Ishikawa (cell line): ENCODE measurements around the gene RPS28.

Experiments used
- CREB1 ChIP-seq: IDR thresholded peaks from 2 replicates; pipeline ENCODE4 v1.6.1; 2012; ENCODE audit warnings: low read depth
- EGR1 ChIP-seq: IDR thresholded peaks from 2 replicates; pipeline ENCODE4 v1.6.1; 2012
- EP300 ChIP-seq: IDR thresholded peaks from 2 replicates; pipeline ENCODE4 v1.6.1; 2012; ENCODE audit warnings: borderline replicate concordance
- FOXM1 ChIP-seq: IDR thresholded peaks from 2 replicates; pipeline ENCODE4 v1.6.1; 2012; ENCODE audit warnings: low read depth, borderline replicate concordance
- NFIC ChIP-seq: IDR thresholded peaks from 2 replicates; pipeline ENCODE4 v1.6.1; 2012
- RAD21 ChIP-seq: IDR thresholded peaks from 2 replicates; pipeline ENCODE4 v1.6.1; 2012; ENCODE audit warnings: low read depth
- TAF1 ChIP-seq: IDR thresholded peaks from 2 replicates; pipeline ENCODE4 v1.6.1; 2012; ENCODE audit warnings: low read depth, mild to moderate bottlenecking
- TCF12 ChIP-seq: IDR thresholded peaks from 2 replicates; pipeline ENCODE4 v1.6.1; 2012; ENCODE audit warnings: low read depth
- TEAD4 ChIP-seq: IDR thresholded peaks from 2 replicates; pipeline ENCODE4 v1.6.1; 2012
- YY1 ChIP-seq: IDR thresholded peaks from 2 replicates; pipeline ENCODE4 v1.6.1; 2012; ENCODE audit warnings: low read depth
- ZBTB7A ChIP-seq: IDR thresholded peaks from 2 replicates; pipeline ENCODE4 v1.6.1; 2012; ENCODE audit warnings: low read depth
- TF ChIP-seq, protein P1 (sequence below): IDR thresholded peaks from 2 replicates; pipeline ENCODE4 v1.6.1; 2012
- TF ChIP-seq, protein P2 (sequence below): IDR thresholded peaks from 2 replicates; pipeline ENCODE4 v1.6.1; 2012
- TF ChIP-seq, protein P3 (sequence below): IDR thresholded peaks from 2 replicates; pipeline ENCODE4 v1.6.1; 2012; ENCODE audit warnings: low read depth, mild to moderate bottlenecking

RPS28 gene

DNA sequence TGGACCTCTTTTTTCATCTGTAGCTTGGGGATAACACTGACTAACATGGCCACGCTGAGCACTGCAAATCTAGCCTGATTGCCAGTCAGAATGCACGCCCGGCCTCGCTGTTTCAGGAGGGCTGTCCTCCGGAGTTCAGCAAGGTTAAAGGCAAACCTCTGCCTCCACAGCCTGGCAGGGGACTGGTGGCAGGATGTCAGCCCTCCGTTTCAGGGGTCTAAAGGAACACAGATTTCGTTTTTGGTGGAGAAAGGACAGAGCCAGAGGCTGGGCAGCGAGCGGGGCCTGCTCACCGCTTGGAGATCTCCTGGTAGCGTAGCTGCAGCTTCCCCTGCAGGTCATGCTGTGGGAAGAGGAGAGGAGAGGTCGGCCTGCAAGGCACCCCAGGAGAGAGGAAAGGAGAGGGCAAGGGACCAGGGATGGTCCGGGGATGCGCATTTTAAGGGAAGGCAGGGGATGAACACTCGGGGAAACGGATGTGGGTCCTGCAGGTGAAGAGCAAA lies 681 bp upstream of the RPS28 start:
- TF ChIP-seq CREB1 (no peak), TEAD4 (no peak)
- TF ChIP-seq, protein P1, sequence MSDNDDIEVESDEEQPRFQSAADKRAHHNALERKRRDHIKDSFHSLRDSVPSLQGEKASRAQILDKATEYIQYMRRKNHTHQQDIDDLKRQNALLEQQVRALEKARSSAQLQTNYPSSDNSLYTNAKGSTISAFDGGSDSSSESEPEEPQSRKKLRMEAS = no peak

DNA sequence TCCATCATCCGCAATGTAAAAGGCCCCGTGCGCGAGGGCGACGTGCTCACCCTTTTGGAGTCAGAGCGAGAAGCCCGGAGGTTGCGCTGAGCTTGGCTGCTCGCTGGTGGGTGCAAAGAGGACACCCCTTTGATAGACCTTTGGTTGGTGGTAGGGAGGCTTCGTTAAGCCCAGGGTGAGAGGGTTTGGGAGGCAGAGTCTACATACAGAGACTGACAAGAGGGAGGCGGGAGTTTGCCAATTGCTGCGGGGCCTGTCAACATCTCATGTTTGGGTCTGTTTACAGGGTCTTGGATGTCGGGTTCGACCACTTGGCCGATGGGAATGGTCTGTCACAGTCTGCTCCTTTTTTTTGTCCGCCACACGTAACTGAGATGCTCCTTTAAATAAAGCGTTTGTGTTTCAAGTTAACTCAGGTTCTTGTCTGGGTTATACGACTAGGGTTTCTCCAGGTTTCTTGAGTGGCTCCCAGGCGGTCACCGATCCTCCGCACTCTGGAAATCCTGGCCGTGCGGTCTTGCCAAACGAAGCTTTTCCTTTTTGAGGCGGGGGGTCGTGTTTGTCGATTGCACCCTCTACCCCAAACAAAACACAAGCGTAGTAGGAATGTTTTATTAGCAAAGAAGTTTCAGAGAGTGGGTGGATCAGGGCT lies 816 bp downstream of the RPS28 start:
- TF ChIP-seq TCF12 (no peak), TAF1 (no peak), NFIC (no peak)
- TF ChIP-seq, protein P2, sequence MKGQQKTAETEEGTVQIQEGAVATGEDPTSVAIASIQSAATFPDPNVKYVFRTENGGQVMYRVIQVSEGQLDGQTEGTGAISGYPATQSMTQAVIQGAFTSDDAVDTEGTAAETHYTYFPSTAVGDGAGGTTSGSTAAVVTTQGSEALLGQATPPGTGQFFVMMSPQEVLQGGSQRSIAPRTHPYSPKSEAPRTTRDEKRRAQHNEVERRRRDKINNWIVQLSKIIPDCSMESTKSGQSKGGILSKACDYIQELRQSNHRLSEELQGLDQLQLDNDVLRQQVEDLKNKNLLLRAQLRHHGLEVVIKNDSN = no peak
- TF ChIP-seq, protein P3, sequence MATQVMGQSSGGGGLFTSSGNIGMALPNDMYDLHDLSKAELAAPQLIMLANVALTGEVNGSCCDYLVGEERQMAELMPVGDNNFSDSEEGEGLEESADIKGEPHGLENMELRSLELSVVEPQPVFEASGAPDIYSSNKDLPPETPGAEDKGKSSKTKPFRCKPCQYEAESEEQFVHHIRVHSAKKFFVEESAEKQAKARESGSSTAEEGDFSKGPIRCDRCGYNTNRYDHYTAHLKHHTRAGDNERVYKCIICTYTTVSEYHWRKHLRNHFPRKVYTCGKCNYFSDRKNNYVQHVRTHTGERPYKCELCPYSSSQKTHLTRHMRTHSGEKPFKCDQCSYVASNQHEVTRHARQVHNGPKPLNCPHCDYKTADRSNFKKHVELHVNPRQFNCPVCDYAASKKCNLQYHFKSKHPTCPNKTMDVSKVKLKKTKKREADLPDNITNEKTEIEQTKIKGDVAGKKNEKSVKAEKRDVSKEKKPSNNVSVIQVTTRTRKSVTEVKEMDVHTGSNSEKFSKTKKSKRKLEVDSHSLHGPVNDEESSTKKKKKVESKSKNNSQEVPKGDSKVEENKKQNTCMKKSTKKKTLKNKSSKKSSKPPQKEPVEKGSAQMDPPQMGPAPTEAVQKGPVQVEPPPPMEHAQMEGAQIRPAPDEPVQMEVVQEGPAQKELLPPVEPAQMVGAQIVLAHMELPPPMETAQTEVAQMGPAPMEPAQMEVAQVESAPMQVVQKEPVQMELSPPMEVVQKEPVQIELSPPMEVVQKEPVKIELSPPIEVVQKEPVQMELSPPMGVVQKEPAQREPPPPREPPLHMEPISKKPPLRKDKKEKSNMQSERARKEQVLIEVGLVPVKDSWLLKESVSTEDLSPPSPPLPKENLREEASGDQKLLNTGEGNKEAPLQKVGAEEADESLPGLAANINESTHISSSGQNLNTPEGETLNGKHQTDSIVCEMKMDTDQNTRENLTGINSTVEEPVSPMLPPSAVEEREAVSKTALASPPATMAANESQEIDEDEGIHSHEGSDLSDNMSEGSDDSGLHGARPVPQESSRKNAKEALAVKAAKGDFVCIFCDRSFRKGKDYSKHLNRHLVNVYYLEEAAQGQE = no peak

DNA sequence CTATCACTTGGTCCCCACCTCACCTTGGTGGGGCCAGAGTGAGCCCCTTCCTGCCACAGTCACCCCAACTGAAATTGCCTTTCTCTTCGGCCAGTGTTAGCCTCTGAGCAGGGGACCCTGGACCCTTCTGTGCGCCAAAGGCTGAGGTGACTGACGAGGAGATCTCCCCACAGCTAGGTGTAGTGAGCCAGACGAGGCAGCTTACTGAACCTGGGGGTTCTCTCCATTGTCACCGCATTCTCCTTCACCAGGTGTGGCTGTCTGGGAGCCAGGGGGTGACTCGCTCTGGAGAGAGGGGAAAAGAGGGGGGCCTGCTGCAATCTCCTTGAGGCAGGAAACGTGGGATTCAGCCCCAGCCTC lies 1.3 kb downstream of the RPS28 start:
- TF ChIP-seq TCF12 (no peak), NFIC (no peak)

GRCh38 chr19:8323781-8324185 lies 2.5 kb downstream of the RPS28 start:
- TF ChIP-seq ZBTB7A (no peak), TCF12 (no peak), TAF1 (no peak), FOXM1 (no peak)
- TF ChIP-seq, protein P3 = no peak
- TF ChIP-seq, protein P2 = no peak
- TF ChIP-seq, protein P1 = no peak

DNA sequence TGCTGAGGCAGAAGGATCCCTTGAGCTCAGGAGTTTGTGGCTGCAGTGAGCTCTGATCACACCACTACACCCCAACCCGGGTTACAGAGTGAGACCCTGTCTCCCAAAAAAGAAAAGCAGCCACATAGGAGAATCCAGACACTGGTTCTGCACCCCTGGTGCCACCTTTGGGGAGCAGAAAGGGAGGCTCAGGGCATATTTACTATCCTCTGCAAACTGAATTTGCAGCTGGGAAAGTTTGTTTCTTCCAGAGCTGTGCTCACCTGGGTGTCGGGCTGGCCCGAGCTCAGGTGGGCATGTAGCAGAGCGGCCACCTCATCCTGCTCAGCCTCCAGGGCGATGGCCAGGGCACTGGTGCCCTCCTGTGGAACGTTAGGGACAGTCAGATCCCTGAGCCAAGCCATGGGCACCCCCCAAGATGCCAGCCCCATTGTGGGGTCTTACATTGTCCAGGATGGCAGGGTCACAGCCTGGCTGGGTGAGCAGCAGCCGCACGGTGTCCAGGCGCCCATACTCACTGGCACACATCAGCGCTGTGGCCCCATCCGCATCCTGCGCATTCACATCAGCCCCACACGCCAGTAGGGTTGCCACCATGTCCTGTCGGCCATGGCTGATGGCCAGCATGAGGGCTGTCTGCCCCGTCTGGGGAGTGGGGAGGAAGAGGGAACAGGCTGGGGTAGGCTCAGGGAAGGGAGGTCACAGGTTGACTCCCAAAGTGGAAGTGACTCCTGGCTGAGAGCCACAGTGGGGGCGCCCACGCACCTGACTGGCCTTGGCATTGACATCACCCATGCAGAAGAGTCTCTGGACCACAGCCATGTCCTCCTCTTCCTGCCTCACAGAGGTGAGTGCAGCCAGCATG lies 3.1 kb downstream of the RPS28 start:
- TF ChIP-seq RAD21 (peak; percentile 28; the same call in 1 of the 2 replicates), EP300 (no peak), EGR1 (peak; percentile 86), FOXM1 (no peak), NFIC (peak; percentile 81), TEAD4 (no peak), ZBTB7A (no peak), YY1 (peak; percentile 44; the same call in 1 of the 2 replicates)
- TF ChIP-seq, protein P1 = peak; percentile 40; the same call in 1 of the 2 replicates
- TF ChIP-seq, protein P3 = no peak
- TF ChIP-seq, protein P2 = no peak
